H1 (cell line): Measurements from ENCODE around the gene SUSD6. TPM values are rescaled to one million over a fixed set of nuclear protein-coding genes. Genes with fewer than 3 reads are reported as not detected.

Experiments used
- CTCF ChIA-PET: fragments of 300-600 bp; sonication (Branson Sonifier 250); formaldehyde crosslinking; loops from one replicate; lab custom pipeline; 2021; ENCODE audit not compliant: partially characterized antibody; lab: Charles Lee
- POLR2A ChIA-PET: fragments of 300-600 bp; sonication (Branson Sonifier 250); formaldehyde crosslinking; loops from one replicate; lab custom pipeline; 2021; ENCODE audit warnings: inconsistent platforms; ENCODE audit not compliant: partially characterized antibody; lab: Charles Lee
- DNase-seq, 2 experiments: peaks; one replicate each; pipeline versions ENCODE4 v3.0.0 to v3.0.0-alpha.2; 2010 to 2022; ENCODE audit warnings: low spot score in 2 of 2, low read depth in 1 of 2, mixed read lengths in 1 of 2
- FAIRE-seq: peaks from 2 replicates; lab custom pipeline; 2011; peaks lifted over from hg19 to GRCh38; lab: Jason Lieb, UNC
- H2AFZ ChIP-seq: 2 replicates; pipeline ENCODE4 v1.8.1; 2012; ENCODE audit warnings: low read length, inconsistent platforms
- H2AK5ac ChIP-seq: 2 replicates; pipeline ENCODE4 v1.6.1; 2013; ENCODE audit warnings: low read depth, low read length
- H2BK120ac ChIP-seq: replicated peaks from 2 replicates; pipeline ENCODE3; 2013; ENCODE audit warnings: low read depth, low read length, inconsistent platforms
- H2BK12ac ChIP-seq: 2 replicates; pipeline ENCODE4 v1.6.1; 2013; ENCODE audit warnings: low read depth, low read length
- H2BK15ac ChIP-seq: 2 replicates; pipeline ENCODE4 v1.6.1; 2013; ENCODE audit warnings: low read length
- H2BK20ac ChIP-seq: 2 replicates; pipeline ENCODE4 v1.6.1; 2013; ENCODE audit warnings: low read length
- H2BK5ac ChIP-seq: 2 replicates; pipeline ENCODE4 v1.6.1; 2013; ENCODE audit warnings: low read depth, low read length
- H3K14ac ChIP-seq: 2 replicates; pipeline ENCODE4 v1.6.1; 2013; ENCODE audit warnings: inconsistent platforms; ENCODE audit not compliant: insufficient read length
- H3K18ac ChIP-seq: 2 replicates; pipeline ENCODE4 v1.6.1; 2013; ENCODE audit warnings: low read length; ENCODE audit errors: extremely low read depth
- H3K23ac ChIP-seq: 2 replicates; pipeline ENCODE4 v1.6.1; 2013; ENCODE audit warnings: inconsistent platforms; ENCODE audit not compliant: insufficient read length
- H3K23me2 ChIP-seq: 2 replicates; pipeline ENCODE4 v1.6.1; 2013; ENCODE audit warnings: low read depth, low read length
- H3K27ac ChIP-seq: 2 replicates; pipeline ENCODE4 v1.6.1; 2011; ENCODE audit warnings: low read depth, low read length, inconsistent platforms
- H3K27me3 ChIP-seq, 4 experiments: replicated peaks in 1 of 4; 1 replicate in 1 of 4; 2 replicates in 3 of 4; pipeline versions ENCODE4 v1.6.1 to v1.8.1; 2011 to 2013; ENCODE audit warnings: low read length in 3 of 4, mild to moderate bottlenecking in 3 of 4, inconsistent platforms in 2 of 4, mixed read lengths in 2 of 4, moderate library complexity in 1 of 4; ENCODE audit not compliant: control insufficient read depth in 3 of 4, insufficient read depth in 3 of 4; ENCODE audit errors: extremely low read depth in 1 of 4
- H3K36me3 ChIP-seq, 4 experiments: 2 replicates each; pipeline versions ENCODE4 v1.6.1 to v1.8.1; 2011 to 2013; ENCODE audit warnings: mild to moderate bottlenecking in 4 of 4, low read length in 3 of 4, moderate library complexity in 2 of 4, control low read depth in 1 of 4, inconsistent platforms in 1 of 4; ENCODE audit not compliant: insufficient read depth in 4 of 4, control insufficient read depth in 2 of 4
- H3K4ac ChIP-seq: replicated peaks from 2 replicates; pipeline ENCODE3; 2013; ENCODE audit warnings: low read length, low read depth, mixed read lengths, inconsistent platforms; ENCODE audit not compliant: insufficient read length
- H3K4me1 ChIP-seq, 4 experiments: replicated peaks in 1 of 4; 1 replicate in 1 of 4; 2 replicates in 3 of 4; pipeline versions ENCODE4 v1.6.1 to v1.8.1; 2011 to 2013; ENCODE audit warnings: low read length in 3 of 4, inconsistent platforms in 2 of 4, mixed read lengths in 1 of 4; ENCODE audit not compliant: insufficient read depth in 4 of 4, control insufficient read depth in 3 of 4
- H3K4me2 ChIP-seq, 2 experiments: 2 replicates each; pipeline versions ENCODE4 v1.6.1 to v1.8.1; 2011 to 2013; ENCODE audit warnings: low read depth in 2 of 2, low read length in 2 of 2, control low read depth in 1 of 2, inconsistent platforms in 1 of 2, mild to moderate bottlenecking in 1 of 2; ENCODE audit not compliant: insufficient read depth in 1 of 2
- H3K4me3 ChIP-seq, 4 experiments: fragments of 200-600, 300-600 bp in 1 of 4; sonication (generic), shearing (Covaris generic), sonication (Bioruptor Twin) in 1 of 4; 2 replicates each; pipeline versions ENCODE4 v1.5.1 to v1.8.1; 2011 to 2016; ENCODE audit warnings: low read length in 4 of 4, low read depth in 3 of 4, control low read depth in 2 of 4, inconsistent platforms in 2 of 4, mild to moderate bottlenecking in 2 of 4, mixed read lengths in 1 of 4, moderate library complexity in 1 of 4; ENCODE audit not compliant: insufficient read depth in 2 of 4; ENCODE audit errors: extremely low read depth in 1 of 4
- H3K56ac ChIP-seq: replicated peaks from 2 replicates; pipeline ENCODE3; 2013; ENCODE audit warnings: low read depth, mild to moderate bottlenecking, mixed read lengths, low read length, inconsistent platforms; ENCODE audit not compliant: insufficient read length
- H3K79me1 ChIP-seq: 2 replicates; pipeline ENCODE4 v1.6.1; 2013; ENCODE audit warnings: low read depth, low read length, control low read depth
- H3K79me2 ChIP-seq, 2 experiments: 2 replicates each; pipeline versions ENCODE4 v1.6.1 to v1.8.1; 2012 to 2013; ENCODE audit warnings: low read length in 2 of 2, mild to moderate bottlenecking in 2 of 2, inconsistent platforms in 1 of 2; ENCODE audit not compliant: insufficient read depth in 2 of 2, control insufficient read depth in 1 of 2
- H3K9ac ChIP-seq, 4 experiments: replicated peaks in 1 of 4; 1 replicate in 1 of 4; 2 replicates in 3 of 4; pipeline versions ENCODE4 v1.6.1 to v1.8.1; 2011 to 2013; ENCODE audit warnings: low read depth in 3 of 4, low read length in 3 of 4, control low read depth in 2 of 4, mild to moderate bottlenecking in 2 of 4, moderate library complexity in 2 of 4, inconsistent platforms in 1 of 4; ENCODE audit errors: extremely low read depth in 1 of 4
- H3K9me3 ChIP-seq, 2 experiments: 2 replicates each; pipeline versions ENCODE4 v1.6.1 to v1.8.1; 2012 to 2013; ENCODE audit warnings: mild to moderate bottlenecking in 2 of 2, moderate library complexity in 2 of 2, control low read depth in 1 of 2, inconsistent platforms in 1 of 2, low read depth in 1 of 2, low read length in 1 of 2, mixed read lengths in 1 of 2; ENCODE audit not compliant: insufficient read depth in 2 of 2
- H4K20me1 ChIP-seq, 2 experiments: replicated peaks in 1 of 2; 2 replicates each; pipeline versions ENCODE3 to v1.8.1; 2011 to 2013; ENCODE audit warnings: inconsistent platforms in 2 of 2, low read length in 2 of 2, mild to moderate bottlenecking in 1 of 2; ENCODE audit not compliant: insufficient read depth in 2 of 2, control insufficient read depth in 1 of 2
- H4K5ac ChIP-seq: 2 replicates; pipeline ENCODE4 v1.6.1; 2013; ENCODE audit warnings: low read length, low read depth, mixed read lengths, inconsistent platforms; ENCODE audit not compliant: insufficient read length
- H4K8ac ChIP-seq: 2 replicates; pipeline ENCODE4 v1.8.0; 2013; ENCODE audit warnings: mild to moderate bottlenecking, moderate library complexity, low read length, inconsistent platforms; ENCODE audit not compliant: insufficient read depth; ENCODE audit errors: extremely low read depth
- H4K91ac ChIP-seq: replicated peaks from 2 replicates; pipeline ENCODE3; 2013; ENCODE audit warnings: low read length, mixed read lengths, inconsistent platforms; ENCODE audit not compliant: insufficient read length
- EGR1 ChIP-seq: IDR thresholded peaks from 2 replicates; pipeline ENCODE4 v1.6.1; 2011; ENCODE audit warnings: low read depth, low read length, borderline replicate concordance
- NRF1 ChIP-seq: IDR thresholded peaks from 2 replicates; pipeline ENCODE4 v1.6.1; 2011; ENCODE audit warnings: mild to moderate bottlenecking, low read depth, low read length, improper control_type of control experiment
- POLR2A ChIP-seq, 2 experiments: IDR thresholded peaks; 1 replicate in 1 of 2; 2 replicates in 1 of 2; pipeline ENCODE4 v1.6.1; 2011; ENCODE audit warnings: low read depth in 2 of 2, low read length in 2 of 2, mild to moderate bottlenecking in 2 of 2; ENCODE audit errors: control extremely low read depth in 1 of 2
- SRF ChIP-seq: IDR thresholded peaks from 2 replicates; pipeline ENCODE4 v1.6.1; 2011; ENCODE audit warnings: mild to moderate bottlenecking, low read depth, low read length, moderate library complexity
- WGBS, 2 experiments: shearing (Covaris generic) in 1 of 2; methylation state at CpG; one replicate each; pipeline versions ENCODE4 v1.1.6 to v1.1.7; 2013 to 2015; ENCODE audit warnings: low lambda C conversion rate in 2 of 2, mixed read lengths in 2 of 2, inconsistent platforms in 1 of 2, low coverage in 1 of 2, missing lambda C conversion rate in 1 of 2; ENCODE audit not compliant: insufficient replicate concordance in 2 of 2, insufficient coverage in 1 of 2, insufficient read length in 1 of 2; ENCODE audit errors: extremely low coverage in 1 of 2, missing lambda C conversion rate in 1 of 2; 5-methylcytosine and 5-hydroxymethylcytosine counted together
- polyA plus RNA-seq, 7 experiments: library from polyadenylated mRNA; depleted of rRNA in 3 of 7; stranded (reverse) in 5 of 7; unstranded in 2 of 7; fragments of >200 nt in 5 of 7; fragments of 200-250 nt in 2 of 7; gene quantifications; 1 replicate in 5 of 7; 2 replicates in 1 of 7; 4 replicates in 1 of 7; pipeline versions ENCODE4 v1.2.1 to v1.2.3, GENCODE V29; 2011 to 2013; ENCODE audit warnings: missing spikeins in 2 of 7, mixed read lengths in 2 of 7
- total RNA-seq: library from RNA; stranded (reverse); fragmentation: NEBNext Ultra II Directional; extraction: Animal tissue kit (Norgen Biotek cat#: 25700); gene quantifications from 2 replicates; pipeline ENCODE4 v1.2.1, GENCODE V29; 2021

Gene SUSD6
- total and polyA plus RNA-seq, 2 of the 8 experiments (the other 6 are each of a cell fraction or from before 2014, with no cell fraction given), result 3.0 to 3.8 TPM

DNA sequence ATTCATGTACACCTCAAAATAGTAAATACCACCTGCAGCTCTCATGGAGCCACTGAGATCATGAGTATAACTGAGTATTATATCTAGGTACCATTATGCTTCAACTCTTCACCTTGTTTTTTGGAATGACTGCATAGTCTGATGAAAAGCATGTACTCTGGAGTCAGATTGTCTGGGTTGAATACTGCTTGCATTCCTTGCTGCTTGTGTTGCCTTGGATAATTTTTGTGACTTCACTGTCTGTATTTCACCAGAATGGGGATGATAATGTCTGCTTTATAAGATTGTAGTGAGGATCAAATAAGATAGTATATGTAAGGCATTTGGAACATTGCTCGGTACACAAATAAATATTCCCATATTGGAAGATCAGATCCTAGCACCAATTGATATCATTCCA lies 54.2 kb downstream of the SUSD6 start:
- ChIA-PET CTCF (interaction anchor here (0.6 to 2.1 kb wide), 4 partner anchors 8 to 61 kb away, joined by 3 to 7 read pairs (median 4); no protein-coding TSS in a partner anchor), POLR2A (interaction anchor here (1.1 to 1.6 kb wide), 3 partner anchors 9 to 101 kb away, joined by 3 to 6 read pairs (median 3); partner anchors contain the start of gene SRSF5)
- Histone ChIP-seq H3K9me3 (no peaks in the 10 kb centered on the region), H3K9ac (no peak overlapping the region), H3K4me3 (no peak overlapping the region), H2BK120ac (no peak overlapping the region), H3K23me2 (no peaks in the 10 kb centered on the region), H3K36me3 (no peaks in the 10 kb centered on the region), H3K4ac (no peak overlapping the region), H4K8ac (no peak overlapping the region), H3K79me1 (0 out of 2 replicates have a peak, but pooled peaks cover 2% of the 10 kb centered on the region), H3K4me1 (peaks cover 5 to 9% (median 7%) of the 10 kb centered on the region in 4 experiments; a peak in 5 of 7 replicates), H3K27me3 (no peaks in the 10 kb centered on the region), H2BK20ac (no peak overlapping the region), H2BK5ac (no peak overlapping the region), H2AFZ (no peak overlapping the region), H2AK5ac (no peak overlapping the region), H4K5ac (no peak overlapping the region), H4K91ac (no peak overlapping the region), H3K4me2 (no peak overlapping the region), H3K27ac (no peak overlapping the region), H4K20me1 (no peaks in the 10 kb centered on the region), H3K23ac (no peak overlapping the region), H3K79me2 (no peaks in the 10 kb centered on the region), H3K14ac (no peak overlapping the region), H2BK15ac (no peak overlapping the region), H3K18ac (no peak overlapping the region), H2BK12ac (no peak overlapping the region), H3K56ac (no peak overlapping the region)
- TF ChIP-seq EGR1, result no peak
- no peak for TF ChIP-seq SRF
- TF ChIP-seq NRF1, result no peak
- TF ChIP-seq POLR2A (IDR thresholded peaks at IDR 0.05; ENCODE audit: control extremely low read depth in 1 of 2, low read depth in 2 of 2, low read length in 2 of 2), result no peak
- 90% methylated on average over 1 of the region's 1 CpG; no CpG with 5 or more reads in 1 of the 2 experiments for WGBS, 2 experiments
- FAIRE-seq (no peak), DNase-seq (no peak)
